GM23338 (cell line): Measurements from ENCODE around the gene DYRK3. TPM values are rescaled to one million over a fixed set of nuclear protein-coding genes. Genes with fewer than 3 reads are reported as not detected.

ENCODE experiments used
- ATAC-seq: fragments of 200-7000 bp; cut with Tn5 transposase; 3 replicates; pipeline ENCODE4 v1.9.1; 2020
- DNase-seq: peaks from one replicate; pipeline ENCODE4 v3.0.0-alpha.2; 2015; ENCODE audit warnings: low spot score
- H2AFZ ChIP-seq: fragments of 200-600 bp; sonication (generic); 2 replicates; pipeline ENCODE4 v1.8.0; 2016; ENCODE audit warnings: antibody characterized with exemption, mild to moderate bottlenecking, moderate library complexity
- H3F3A ChIP-seq: fragments of 200-600 bp; sonication (generic); replicated peaks from 2 replicates; pipeline ENCODE4 v1.8.0; 2017; ENCODE audit warnings: antibody characterized with exemption, mixed run types, low read depth
- H3K27ac ChIP-seq: fragments of 200-600 bp; sonication (generic); 2 replicates; pipeline ENCODE4 v1.6.1; 2016; ENCODE audit warnings: low read depth
- H3K27me3 ChIP-seq: fragments of 200-600 bp; sonication (generic); 2 replicates; pipeline ENCODE4 v1.8.0; 2016; ENCODE audit warnings: mild to moderate bottlenecking, mixed run types, moderate library complexity; ENCODE audit not compliant: insufficient read depth
- H3K36me3 ChIP-seq: fragments of 200-600 bp; sonication (generic); 2 replicates; pipeline ENCODE4 v1.8.0; 2016; ENCODE audit warnings: mild to moderate bottlenecking; ENCODE audit not compliant: insufficient read depth
- H3K4me1 ChIP-seq: fragments of 200-600 bp; sonication (generic); 2 replicates; pipeline ENCODE4 v1.8.0; 2016; ENCODE audit warnings: mild to moderate bottlenecking, moderate library complexity; ENCODE audit not compliant: insufficient read depth
- H3K4me2 ChIP-seq: fragments of 200-600 bp; sonication (generic); 2 replicates; pipeline ENCODE4 v1.7.1; 2017; ENCODE audit warnings: mixed run types
- H3K4me3 ChIP-seq: fragments of 200-600 bp; sonication (generic); 2 replicates; pipeline ENCODE4 v1.6.1; 2016; ENCODE audit warnings: mixed run types
- H3K79me2 ChIP-seq: fragments of 200-600 bp; sonication (generic); replicated peaks from 2 replicates; pipeline ENCODE4 v1.8.0; 2017; ENCODE audit warnings: mild to moderate bottlenecking; ENCODE audit not compliant: insufficient read depth
- H3K9me2 ChIP-seq: fragments of 200-600 bp; sonication (generic); 2 replicates; pipeline ENCODE4 v1.8.0; 2017; ENCODE audit not compliant: insufficient read depth
- H4K20me1 ChIP-seq: fragments of 200-600 bp; sonication (generic); replicated peaks from 2 replicates; pipeline ENCODE4 v1.8.0; 2017; ENCODE audit warnings: mild to moderate bottlenecking; ENCODE audit not compliant: insufficient read depth
- H3K27ac Mint-ChIP-seq: 2 replicates; pipeline ENCODE4 v1.8.0; 2020; ENCODE audit warnings: inconsistent platforms, mild to moderate bottlenecking, moderate library complexity, mixed read lengths
- H3K27me3 Mint-ChIP-seq: 3 replicates; pipeline ENCODE4 v1.8.0; 2022; ENCODE audit warnings: low read depth, mild to moderate bottlenecking, moderate library complexity, mixed read lengths, inconsistent platforms; ENCODE audit not compliant: insufficient read depth, poor library complexity
- H3K36me3 Mint-ChIP-seq: 3 replicates; pipeline ENCODE4 v1.8.0; 2021; ENCODE audit warnings: low read depth, mild to moderate bottlenecking, inconsistent platforms, moderate library complexity, mixed read lengths
- H3K4me1 Mint-ChIP-seq: 3 replicates; pipeline ENCODE4 v1.8.0; 2020; ENCODE audit warnings: mild to moderate bottlenecking, inconsistent platforms, mixed read lengths
- H3K4me3 Mint-ChIP-seq: 3 replicates; pipeline ENCODE4 v1.8.0; 2021; ENCODE audit warnings: moderate library complexity, mild to moderate bottlenecking, inconsistent platforms, mixed read lengths
- H3K9me3 Mint-ChIP-seq: 3 replicates; pipeline ENCODE4 v1.8.0; 2020; ENCODE audit warnings: moderate library complexity, mild to moderate bottlenecking, inconsistent platforms, mixed read lengths
- CREB1 ChIP-seq: fragments of 250-450 bp; sonication (Bioruptor Pico); IDR thresholded peaks from 2 replicates; pipeline ENCODE4 v1.5.0; 2020; ENCODE audit warnings: low read depth, mild to moderate bottlenecking, moderate library complexity
- EZH2 ChIP-seq: fragments of 200-600 bp; sonication (generic); IDR thresholded peaks from one replicate; pipeline ENCODE4 v1.8.0; 2017; ENCODE audit warnings: antibody characterized with exemption, mild to moderate bottlenecking, low read depth; ENCODE audit not compliant: unreplicated experiment
- EZH2phosphoT487 ChIP-seq: fragments of 200-600 bp; sonication (generic); IDR thresholded peaks from one replicate; pipeline ENCODE4 v1.8.1; 2018; ENCODE audit warnings: antibody characterized with exemption; ENCODE audit not compliant: unreplicated experiment
- JUNB ChIP-seq: IDR thresholded peaks from one replicate; pipeline ENCODE4 v1.6.1; 2016; ENCODE audit warnings: antibody characterized with exemption; ENCODE audit not compliant: unreplicated experiment
- NANOG ChIP-seq: IDR thresholded peaks from 2 replicates; pipeline ENCODE4 v1.6.1; 2016; ENCODE audit warnings: antibody characterized with exemption, borderline replicate concordance
- POLR2AphosphoS5 ChIP-seq: IDR thresholded peaks from 2 replicates; pipeline ENCODE4 v1.6.1; 2016; ENCODE audit warnings: antibody characterized with exemption, low read depth
- STAT1 ChIP-seq: IDR thresholded peaks from one replicate; pipeline ENCODE4 v1.6.1; 2016; ENCODE audit warnings: antibody characterized with exemption; ENCODE audit not compliant: unreplicated experiment
- ZNF114 ChIP-seq: fragments of 250-450 bp; sonication (Bioruptor Pico); IDR thresholded peaks from 2 replicates; pipeline ENCODE4 v1.5.0; 2020; ENCODE audit warnings: mild to moderate bottlenecking, moderate library complexity
- ZNF331 ChIP-seq: fragments of 250-450 bp; sonication (Bioruptor Pico); IDR thresholded peaks from 2 replicates; pipeline ENCODE4 v1.5.0; 2020; ENCODE audit warnings: low read depth, mild to moderate bottlenecking, moderate library complexity
- polyA plus RNA-seq: library from polyadenylated mRNA; unstranded; fragments of >200 nt; fragmentation: Nextera tagmentation; extraction: Ambion mirVana; gene quantifications from 2 replicates; pipeline ENCODE4 v1.2.1, GENCODE V29; 2016
- total RNA-seq: library from RNA; depleted of rRNA; stranded (reverse); fragments of >200 nt; shearing (Covaris generic); gene quantifications from 2 replicates; pipeline ENCODE4 v1.2.3, GENCODE V29; 2014
- TF ChIP-seq, protein P1 (sequence below), 2 experiments: fragments of 200-600 bp in 1 of 2; sonication (generic) in 1 of 2; conservative IDR thresholded peaks; 2 replicates each; pipeline versions ENCODE4 v1.5.1 to v1.6.1; 2016 to 2017; ENCODE audit warnings: antibody characterized with exemption in 2 of 2, low read depth in 2 of 2, mild to moderate bottlenecking in 2 of 2, moderate library complexity in 1 of 2
- TF ChIP-seq, protein P2 (sequence below): IDR thresholded peaks from 2 replicates; pipeline ENCODE4 v1.6.1; 2016; ENCODE audit warnings: antibody characterized with exemption
- TF ChIP-seq, protein P3 (sequence below): IDR thresholded peaks from one replicate; pipeline ENCODE4 v1.6.1; 2018; ENCODE audit warnings: antibody characterized with exemption; ENCODE audit not compliant: unreplicated experiment

The DYRK3 gene
- total and polyA plus RNA-seq, 2 experiments from 2014 or later, result 2.9 to 9.5 TPM

DNA sequence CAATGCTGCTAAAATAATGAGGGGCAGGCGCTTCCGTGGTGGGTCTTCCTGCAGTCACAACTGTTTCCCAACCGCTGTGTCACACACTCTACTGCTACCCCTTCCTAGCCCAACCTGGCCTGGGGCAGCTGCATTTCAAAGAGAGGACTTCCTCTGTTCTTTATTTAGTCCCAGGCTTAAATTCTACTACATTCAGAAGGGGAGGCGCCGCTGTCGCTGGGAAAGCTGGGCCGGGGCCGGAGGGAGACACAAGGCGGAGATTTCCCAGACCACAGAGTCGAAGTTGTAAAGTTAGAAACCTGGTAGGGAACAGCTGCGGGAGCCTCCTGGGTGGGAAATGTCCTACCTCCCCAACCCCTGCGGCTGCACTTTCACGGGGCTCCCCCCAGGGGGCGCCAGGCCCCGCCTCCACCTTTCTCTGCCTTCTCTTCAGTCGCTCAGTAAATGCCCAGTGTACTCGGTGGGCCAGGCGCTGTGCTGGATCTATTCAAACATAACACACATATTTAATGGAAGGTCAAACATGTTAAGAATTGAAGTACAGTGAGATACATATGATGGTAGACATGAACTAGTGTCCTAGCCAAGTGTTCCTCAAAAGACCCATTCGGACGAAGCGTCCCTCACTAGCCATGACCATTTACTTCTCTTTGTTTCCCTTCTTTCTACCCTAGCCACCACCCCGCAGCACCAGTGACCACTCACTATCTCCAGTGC is 23.1 kb downstream of the DYRK3 start:
- Histone ChIP-seq H3F3A (0 out of 2 replicates have a peak, but pooled peaks cover 4% of the 10 kb centered on the region), H3K27ac (no peak overlapping the region), H3K36me3 (no peaks in the 10 kb centered on the region), H3K4me2 (peak overlapping the region; percentile 81), H3K4me1 (peaks cover 16% of the 10 kb centered on the region; the same call in 1 of the 2 replicates), H2AFZ (peak overlapping the region; percentile 85), H3K9me2 (no peaks in the 10 kb centered on the region), H3K79me2 (no peaks in the 10 kb centered on the region), H3K27me3 (peaks cover 44% of the 10 kb centered on the region), H3K4me3 (peak overlapping the region; percentile 54), H4K20me1 (peaks cover 4% of the 10 kb centered on the region; the same call in 1 of the 2 replicates)
- peak; percentile 88 for DNase-seq
- Mint-ChIP-seq H3K9me3 (no peaks in the 10 kb centered on the region), H3K36me3 (no peaks in the 10 kb centered on the region), H3K27me3 (peaks cover 24% of the 10 kb centered on the region), H3K4me1 (peaks cover 16% of the 10 kb centered on the region), H3K27ac (no peak overlapping the region), H3K4me3 (peak overlapping the region; percentile 58)
- no peak for TF ChIP-seq NANOG
- TF ChIP-seq, protein P1, sequence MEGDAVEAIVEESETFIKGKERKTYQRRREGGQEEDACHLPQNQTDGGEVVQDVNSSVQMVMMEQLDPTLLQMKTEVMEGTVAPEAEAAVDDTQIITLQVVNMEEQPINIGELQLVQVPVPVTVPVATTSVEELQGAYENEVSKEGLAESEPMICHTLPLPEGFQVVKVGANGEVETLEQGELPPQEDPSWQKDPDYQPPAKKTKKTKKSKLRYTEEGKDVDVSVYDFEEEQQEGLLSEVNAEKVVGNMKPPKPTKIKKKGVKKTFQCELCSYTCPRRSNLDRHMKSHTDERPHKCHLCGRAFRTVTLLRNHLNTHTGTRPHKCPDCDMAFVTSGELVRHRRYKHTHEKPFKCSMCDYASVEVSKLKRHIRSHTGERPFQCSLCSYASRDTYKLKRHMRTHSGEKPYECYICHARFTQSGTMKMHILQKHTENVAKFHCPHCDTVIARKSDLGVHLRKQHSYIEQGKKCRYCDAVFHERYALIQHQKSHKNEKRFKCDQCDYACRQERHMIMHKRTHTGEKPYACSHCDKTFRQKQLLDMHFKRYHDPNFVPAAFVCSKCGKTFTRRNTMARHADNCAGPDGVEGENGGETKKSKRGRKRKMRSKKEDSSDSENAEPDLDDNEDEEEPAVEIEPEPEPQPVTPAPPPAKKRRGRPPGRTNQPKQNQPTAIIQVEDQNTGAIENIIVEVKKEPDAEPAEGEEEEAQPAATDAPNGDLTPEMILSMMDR (conservative IDR thresholded peaks at IDR 0.05; ENCODE audit: low read depth in 2 of 2), result peak; percentile 86 to 95
- no peak for TF ChIP-seq EZH2phosphoT487
- TF ChIP-seq, protein P2, sequence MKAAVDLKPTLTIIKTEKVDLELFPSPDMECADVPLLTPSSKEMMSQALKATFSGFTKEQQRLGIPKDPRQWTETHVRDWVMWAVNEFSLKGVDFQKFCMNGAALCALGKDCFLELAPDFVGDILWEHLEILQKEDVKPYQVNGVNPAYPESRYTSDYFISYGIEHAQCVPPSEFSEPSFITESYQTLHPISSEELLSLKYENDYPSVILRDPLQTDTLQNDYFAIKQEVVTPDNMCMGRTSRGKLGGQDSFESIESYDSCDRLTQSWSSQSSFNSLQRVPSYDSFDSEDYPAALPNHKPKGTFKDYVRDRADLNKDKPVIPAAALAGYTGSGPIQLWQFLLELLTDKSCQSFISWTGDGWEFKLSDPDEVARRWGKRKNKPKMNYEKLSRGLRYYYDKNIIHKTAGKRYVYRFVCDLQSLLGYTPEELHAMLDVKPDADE, result no peak
- no peak for TF ChIP-seq ZNF114 (CRISPR knock-in tag)
- TF ChIP-seq, protein P3, sequence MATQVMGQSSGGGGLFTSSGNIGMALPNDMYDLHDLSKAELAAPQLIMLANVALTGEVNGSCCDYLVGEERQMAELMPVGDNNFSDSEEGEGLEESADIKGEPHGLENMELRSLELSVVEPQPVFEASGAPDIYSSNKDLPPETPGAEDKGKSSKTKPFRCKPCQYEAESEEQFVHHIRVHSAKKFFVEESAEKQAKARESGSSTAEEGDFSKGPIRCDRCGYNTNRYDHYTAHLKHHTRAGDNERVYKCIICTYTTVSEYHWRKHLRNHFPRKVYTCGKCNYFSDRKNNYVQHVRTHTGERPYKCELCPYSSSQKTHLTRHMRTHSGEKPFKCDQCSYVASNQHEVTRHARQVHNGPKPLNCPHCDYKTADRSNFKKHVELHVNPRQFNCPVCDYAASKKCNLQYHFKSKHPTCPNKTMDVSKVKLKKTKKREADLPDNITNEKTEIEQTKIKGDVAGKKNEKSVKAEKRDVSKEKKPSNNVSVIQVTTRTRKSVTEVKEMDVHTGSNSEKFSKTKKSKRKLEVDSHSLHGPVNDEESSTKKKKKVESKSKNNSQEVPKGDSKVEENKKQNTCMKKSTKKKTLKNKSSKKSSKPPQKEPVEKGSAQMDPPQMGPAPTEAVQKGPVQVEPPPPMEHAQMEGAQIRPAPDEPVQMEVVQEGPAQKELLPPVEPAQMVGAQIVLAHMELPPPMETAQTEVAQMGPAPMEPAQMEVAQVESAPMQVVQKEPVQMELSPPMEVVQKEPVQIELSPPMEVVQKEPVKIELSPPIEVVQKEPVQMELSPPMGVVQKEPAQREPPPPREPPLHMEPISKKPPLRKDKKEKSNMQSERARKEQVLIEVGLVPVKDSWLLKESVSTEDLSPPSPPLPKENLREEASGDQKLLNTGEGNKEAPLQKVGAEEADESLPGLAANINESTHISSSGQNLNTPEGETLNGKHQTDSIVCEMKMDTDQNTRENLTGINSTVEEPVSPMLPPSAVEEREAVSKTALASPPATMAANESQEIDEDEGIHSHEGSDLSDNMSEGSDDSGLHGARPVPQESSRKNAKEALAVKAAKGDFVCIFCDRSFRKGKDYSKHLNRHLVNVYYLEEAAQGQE, result no peak
- ATAC-seq, result peak; percentile 87

DNA sequence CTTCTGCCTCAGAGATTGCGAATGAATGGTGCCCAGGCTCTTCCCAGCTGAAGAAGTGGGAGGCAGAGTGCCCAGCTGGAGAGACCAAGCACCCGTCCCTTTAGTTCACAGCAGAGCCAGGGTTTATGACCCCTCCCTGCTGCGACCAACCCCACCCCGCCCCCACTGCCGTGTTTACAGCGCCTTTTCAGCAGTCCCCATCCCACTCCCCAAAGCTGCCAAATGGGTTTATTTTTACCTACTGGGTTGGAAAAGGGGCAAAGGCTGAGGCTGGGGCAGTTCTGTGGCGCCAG is 23.6 kb downstream of the DYRK3 start:
- no peaks in the 10 kb centered on the region for H3K36me3 Mint-ChIP-seq
- no peaks in the 10 kb centered on the region for H3K79me2 ChIP-seq
- ATAC-seq (peak; percentile 11), DNase-seq (no peak)
- H3K4me1 ChIP-seq, result peaks cover 16% of the 10 kb centered on the region; the same call in 1 of the 2 replicates
- no peaks in the 10 kb centered on the region for H3K9me2 ChIP-seq
- H3K36me3 ChIP-seq, result no peaks in the 10 kb centered on the region
- no peak overlapping the region for H3K27ac Mint-ChIP-seq
- H2AFZ ChIP-seq, result peak overlapping the region; percentile 85
- peaks cover 28% of the 10 kb centered on the region for H3K27me3 Mint-ChIP-seq
- no peaks in the 10 kb centered on the region for H3K9me3 Mint-ChIP-seq
- H3K4me1 Mint-ChIP-seq, result peaks cover 19% of the 10 kb centered on the region
- peak overlapping the region; percentile 81 for H3K4me2 ChIP-seq
- 0 out of 2 replicates have a peak, but pooled peaks cover 4% of the 10 kb centered on the region for H3F3A ChIP-seq
- H3K27me3 ChIP-seq, result peaks cover 50% of the 10 kb centered on the region
- no peak overlapping the region for H3K27ac ChIP-seq
- peak overlapping the region; percentile 41; the same call in 2 of the 3 replicates for H3K4me3 Mint-ChIP-seq
- peak overlapping the region; percentile 54 for H3K4me3 ChIP-seq
- H4K20me1 ChIP-seq, result peaks cover 4% of the 10 kb centered on the region; the same call in 1 of the 2 replicates
- TF ChIP-seq, protein P2, result no peak
- TF ChIP-seq EZH2, result no peak
- TF ChIP-seq, protein P1 (conservative IDR thresholded peaks at IDR 0.05; ENCODE audit: low read depth in 2 of 2), result no peak
- TF ChIP-seq EZH2phosphoT487, result no peak
- no peak for TF ChIP-seq STAT1
- no peak for TF ChIP-seq POLR2AphosphoS5
- TF ChIP-seq CREB1, result no peak
- TF ChIP-seq NANOG, result no peak
- no peak for TF ChIP-seq JUNB
- no peak for TF ChIP-seq ZNF331 (CRISPR knock-in tag)
- no peak for TF ChIP-seq ZNF114 (CRISPR knock-in tag)
